ENCODE results near the gene C5orf46. TPM values are rescaled to one million over a fixed set of nuclear protein-coding genes. Genes with fewer than 3 reads are reported as not detected.
"Not testable (repeated sequence)": the region's sequence is repeated elsewhere in the genome, so short reads cannot be mapped to it uniquely, and the experiment has no call there.

Gene C5orf46
- total RNA-seq, 1 donor from 2014 or later: not detected

DNA sequence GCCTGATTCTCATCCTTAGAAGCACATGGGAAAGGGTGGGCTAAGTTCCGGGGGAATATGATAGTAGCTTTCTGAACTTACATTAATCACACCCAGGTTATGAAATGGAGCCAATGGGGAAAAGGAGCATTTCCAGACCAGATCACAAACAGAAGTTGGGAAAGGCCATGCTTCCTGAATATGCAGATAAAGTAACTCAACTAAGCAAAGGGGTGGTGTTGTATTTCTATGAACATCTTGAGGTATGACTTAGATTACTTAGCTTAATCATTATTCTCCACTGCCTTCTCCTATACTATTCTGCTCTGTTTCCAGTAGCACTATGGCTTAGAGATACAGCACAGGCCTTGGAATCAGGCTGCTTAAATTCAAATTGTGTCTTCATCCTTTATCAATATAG, 10.5 kb downstream of the C5orf46 start:
- no peak for DNase-seq (ENCODE audit: low read depth in 2 of 2)

- DNase-seq (ENCODE audit: low read depth in 2 of 2): peak in 1 of 2 donors; percentile 21
Observed at GRCh38 chr5:147893820-147894219, 12.5 kb downstream of the C5orf46 start.

- DNase-seq (ENCODE audit: low read depth in 2 of 2): no peak
Observed at GRCh38 chr5:147892696-147893296, 13.5 kb downstream of the C5orf46 start.

- DNase-seq (ENCODE audit: low read depth in 2 of 2): no peak
Observed at GRCh38 chr5:147887930-147888329, 18.4 kb downstream of the C5orf46 start.

DNA sequence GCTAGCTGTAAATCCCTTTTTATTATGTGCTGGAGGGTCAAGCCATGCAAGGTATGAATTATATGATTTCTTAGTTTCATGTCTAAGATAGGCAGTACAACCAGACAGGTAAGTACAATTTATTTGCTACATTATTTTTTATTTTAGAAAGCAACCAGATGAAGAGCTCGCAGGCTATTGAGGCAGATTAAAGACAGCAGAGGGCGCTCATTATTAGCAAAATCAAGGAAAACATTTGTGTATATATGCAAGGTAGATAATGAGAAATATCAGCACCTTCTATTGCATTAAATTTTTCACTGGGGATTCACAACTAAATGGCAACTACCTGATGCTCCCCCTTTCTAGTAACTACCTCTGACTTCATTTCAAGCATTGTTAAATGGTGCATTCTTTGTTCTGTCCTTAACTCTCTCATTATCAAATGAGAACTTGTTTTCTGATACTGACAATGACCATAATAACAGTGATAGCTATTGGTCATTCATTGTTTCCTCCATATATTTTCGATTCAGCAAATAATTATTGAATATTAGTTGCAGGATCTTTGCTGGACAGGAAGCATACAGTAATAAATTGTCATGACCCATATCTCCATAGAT, 19.2 kb downstream of the C5orf46 start:
- peak; percentile 14 to 69 for DNase-seq (ENCODE audit: low read depth in 2 of 2)

- peak in 1 of 2 donors; percentile 3 for DNase-seq (ENCODE audit: low read depth in 2 of 2)
Observed at GRCh38 chr5:147882586-147883313, 23.6 kb downstream of the C5orf46 start.

DNA sequence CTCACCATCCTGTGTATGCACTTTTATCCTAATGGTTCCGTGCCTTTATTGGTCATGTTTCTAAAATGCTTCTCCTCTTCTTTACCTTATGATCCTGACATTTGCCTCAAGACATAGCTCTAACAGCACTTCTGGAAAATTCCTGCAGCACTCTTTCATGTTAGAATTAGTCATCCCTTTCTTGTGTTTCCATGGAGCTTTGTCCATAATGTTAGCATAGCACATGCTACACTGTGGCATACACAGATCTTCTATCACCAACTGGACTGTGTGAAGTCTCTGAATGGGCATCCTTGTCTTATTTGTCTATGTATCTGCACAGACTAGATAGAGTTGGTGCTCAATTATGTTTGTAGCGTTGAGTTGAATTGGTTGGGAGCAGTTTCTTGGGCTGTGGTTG, 25.9 kb downstream of the C5orf46 start:
- no peak for DNase-seq (ENCODE audit: low read depth in 2 of 2)

DNA sequence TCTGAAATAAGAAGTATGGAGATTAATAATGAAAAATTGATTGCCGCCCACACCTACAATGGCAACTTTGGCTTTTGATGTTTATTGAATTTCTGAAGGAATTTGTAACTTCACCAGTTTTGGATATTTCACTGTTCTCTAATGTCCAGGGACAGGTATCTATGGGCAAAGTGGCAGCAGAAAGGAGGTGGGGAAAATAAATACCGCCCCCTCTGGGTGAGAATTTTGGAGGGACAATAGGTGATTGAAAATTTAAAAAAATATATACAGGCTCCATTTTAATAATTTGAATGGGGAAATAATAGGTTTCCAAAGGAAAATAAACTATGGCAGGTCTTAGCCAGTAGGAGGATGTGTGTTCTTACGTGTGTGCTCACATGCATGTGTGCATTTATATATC, 26.6 kb downstream of the C5orf46 start:
- DNase-seq (ENCODE audit: low read depth in 2 of 2): no peak

DNA sequence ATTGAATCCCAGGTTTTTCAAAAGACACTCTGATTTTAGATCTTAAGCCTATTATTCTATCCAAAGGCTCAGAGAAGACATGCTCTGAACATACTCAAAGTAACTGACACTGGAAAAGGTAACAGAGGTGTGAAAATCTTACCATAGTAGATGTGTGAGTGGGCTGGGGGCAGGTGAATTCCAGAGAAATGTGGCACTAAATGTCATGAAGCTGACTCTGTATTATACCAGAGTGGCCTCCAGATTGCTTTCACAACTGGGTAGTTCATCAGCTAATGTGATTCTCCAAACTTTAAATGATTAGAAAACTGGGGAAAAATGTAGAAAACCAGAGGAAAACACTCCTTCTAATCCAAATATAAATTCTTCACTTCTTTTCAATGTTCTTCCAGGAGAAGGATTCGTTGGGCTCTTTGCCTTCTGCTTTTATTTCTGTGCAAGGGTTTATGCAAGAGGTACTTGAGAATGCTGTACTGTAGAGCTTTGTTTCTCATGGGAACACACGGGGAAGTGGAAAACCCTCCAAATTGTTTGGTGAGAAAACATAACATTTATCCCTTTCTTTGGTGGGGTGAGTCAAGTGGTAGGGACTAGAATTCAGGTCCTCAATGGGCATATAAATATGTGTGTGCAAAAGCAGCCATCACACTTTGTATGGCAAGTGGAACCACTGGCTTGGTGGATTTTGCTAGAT, 28.1 kb downstream of the C5orf46 start, which contains the start of gene SCGB3A2:
SCGB3A2 (plus strand) TSS at position 646 of the 694 bp plus-strand sequence. CDS start 93 bp downstream, outside the sequence.
- DNase-seq (ENCODE audit: low read depth in 2 of 2): no peak

- no peak for DNase-seq (ENCODE audit: low read depth in 2 of 2)
Observed at GRCh38 chr5:147876626-147877025, 29.7 kb downstream of the C5orf46 start.

GRCh38 chr5:147876141-147876540, 30.2 kb downstream of the C5orf46 start:
- no peak for DNase-seq (ENCODE audit: low read depth in 2 of 2)

- DNase-seq (ENCODE audit: low read depth in 2 of 2): no peak
Observed at GRCh38 chr5:147874910-147875367, 31.4 kb downstream of the C5orf46 start.

DNA sequence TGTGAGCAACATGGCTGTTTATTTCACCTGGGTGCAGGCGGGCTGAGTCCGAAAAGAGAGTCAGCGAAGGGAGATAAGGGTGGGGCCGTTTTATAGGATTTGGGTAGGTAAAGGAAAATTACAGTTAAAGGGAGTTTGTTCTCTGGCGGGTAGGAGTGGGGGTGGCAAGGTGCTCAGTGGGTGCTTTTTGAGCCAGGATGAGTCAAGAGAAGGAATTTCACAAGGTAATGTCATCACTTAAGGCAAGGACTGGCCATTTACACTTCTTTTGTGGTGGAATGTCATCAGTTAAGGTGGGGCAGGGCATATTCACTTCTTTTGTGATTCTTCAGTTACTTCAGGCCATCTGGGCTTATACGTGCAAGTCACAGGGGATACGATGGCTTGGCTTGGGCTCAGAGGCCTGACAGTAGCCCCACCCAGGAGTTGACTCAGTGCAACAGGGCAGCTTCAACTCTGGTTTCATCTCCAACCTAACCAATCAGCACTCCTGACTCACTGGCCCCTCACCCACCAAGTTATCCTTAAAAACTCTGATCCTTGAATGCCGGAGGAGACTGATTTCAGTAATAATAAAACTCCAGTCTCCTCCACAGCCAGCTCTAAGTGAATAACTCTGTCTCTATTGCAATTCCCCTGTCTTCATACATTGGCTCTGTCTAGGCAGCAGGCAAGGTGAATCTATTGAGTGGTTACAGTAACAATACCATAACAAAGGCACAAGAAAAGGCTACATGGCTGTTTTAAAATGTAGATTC, 32.0 kb downstream of the C5orf46 start:
- DNase-seq (ENCODE audit: low read depth in 2 of 2): not testable (repeated sequence)

DNA sequence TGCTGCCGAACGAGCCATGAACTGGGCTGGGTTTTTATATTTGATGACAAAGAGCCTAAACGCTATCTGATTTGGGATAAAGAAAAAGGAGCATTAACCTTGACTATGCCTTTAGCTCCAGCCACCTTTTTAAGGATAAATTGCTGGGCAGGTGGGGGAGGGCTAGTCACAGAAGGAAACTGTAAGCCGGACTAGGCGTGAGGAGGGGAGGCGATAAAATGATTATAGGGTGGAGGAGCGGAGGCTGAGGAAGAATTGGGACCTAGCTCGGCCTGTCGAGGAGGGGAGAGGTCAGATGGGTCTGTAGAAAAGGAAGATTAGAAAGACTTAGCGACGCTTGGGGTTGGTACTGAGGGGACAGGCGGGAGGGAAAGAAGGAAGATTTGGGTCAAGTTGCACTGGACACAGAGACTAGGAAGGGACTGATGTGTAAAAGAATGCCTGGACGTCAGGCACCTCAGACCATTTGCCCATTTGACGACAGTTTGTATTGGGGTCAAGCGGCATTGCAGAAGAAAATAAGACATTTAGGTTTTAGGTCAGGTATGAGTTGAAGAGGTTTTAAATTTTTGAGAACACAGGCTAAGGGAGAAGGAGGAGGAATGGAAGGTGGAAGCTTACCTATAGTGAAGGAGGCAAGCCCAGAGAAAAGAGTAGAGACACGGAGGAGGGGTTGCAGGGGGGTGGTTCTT, 33.4 kb downstream of the C5orf46 start:
- not testable (repeated sequence) for DNase-seq (ENCODE audit: low read depth in 2 of 2)

DNA sequence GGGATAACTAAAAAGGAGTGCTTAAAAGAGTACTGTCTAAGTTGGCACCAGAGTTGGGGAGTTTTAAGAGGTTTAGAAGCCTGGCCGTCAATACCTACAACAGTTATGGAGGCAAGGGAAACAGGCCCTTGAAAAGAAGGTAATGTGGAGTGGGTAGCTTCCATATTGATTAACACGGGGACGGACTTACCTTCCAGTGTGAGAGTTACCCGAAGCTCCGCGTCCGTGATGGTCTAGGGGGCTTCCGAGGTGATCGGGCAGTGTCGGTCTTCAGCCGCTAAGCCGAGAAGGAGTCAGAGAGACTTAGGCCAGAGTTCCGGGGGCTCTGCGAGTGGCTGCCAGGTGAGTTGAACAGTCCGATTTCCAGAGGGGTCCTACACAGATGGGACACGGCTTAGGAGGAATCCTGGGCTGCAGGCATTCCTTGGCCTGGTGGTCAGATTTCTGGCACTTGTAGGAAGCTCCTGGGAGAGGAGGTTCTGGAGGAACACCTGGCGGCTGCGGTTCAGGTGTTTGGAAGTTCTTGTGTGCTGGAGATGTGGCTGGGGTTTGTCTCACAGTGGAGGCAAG, 34.3 kb downstream of the C5orf46 start:
- not testable (repeated sequence) for DNase-seq (ENCODE audit: low read depth in 2 of 2)

GRCh38 chr5:147869892-147870291, 36.4 kb downstream of the C5orf46 start:
- not testable (repeated sequence) for DNase-seq (ENCODE audit: low read depth in 2 of 2)

- no peak for DNase-seq (ENCODE audit: low read depth in 2 of 2)
Observed at GRCh38 chr5:147869112-147869511, 37.2 kb downstream of the C5orf46 start.

GRCh38 chr5:147863454-147864158, 42.7 kb downstream of the C5orf46 start:
- peak in 1 of 2 donors; percentile 30 for DNase-seq (ENCODE audit: low read depth in 2 of 2)

DNA sequence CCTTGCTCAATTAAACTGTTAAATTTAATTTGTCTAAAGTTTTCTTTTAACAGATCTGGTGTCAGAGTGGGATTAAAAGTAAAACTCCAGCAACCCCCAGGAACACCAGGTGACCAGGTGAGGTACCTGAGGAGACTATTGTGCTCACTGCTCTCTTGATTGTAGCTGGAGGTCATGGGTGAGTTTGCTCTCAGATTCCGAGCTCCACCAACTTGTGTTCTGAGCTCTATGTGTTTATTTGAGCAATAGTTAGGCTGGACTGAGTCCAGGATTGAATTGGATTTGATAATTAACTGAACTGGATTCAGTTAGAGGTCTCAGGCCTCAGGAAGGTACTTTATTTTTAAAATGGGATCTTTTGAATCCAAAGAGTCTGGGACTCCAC, 45.7 kb downstream of the C5orf46 start:
- DNase-seq (ENCODE audit: low read depth in 2 of 2): no peak

Data from lung microvascular endothelial cell (primary cell).